ENCODE data around the gene RRAGC. TPM values are rescaled to one million over a fixed set of nuclear protein-coding genes. Genes with fewer than 3 reads are reported as not detected.

The RRAGC gene
- polyA plus RNA-seq, 1 experiment, result 6.5 TPM

DNA sequence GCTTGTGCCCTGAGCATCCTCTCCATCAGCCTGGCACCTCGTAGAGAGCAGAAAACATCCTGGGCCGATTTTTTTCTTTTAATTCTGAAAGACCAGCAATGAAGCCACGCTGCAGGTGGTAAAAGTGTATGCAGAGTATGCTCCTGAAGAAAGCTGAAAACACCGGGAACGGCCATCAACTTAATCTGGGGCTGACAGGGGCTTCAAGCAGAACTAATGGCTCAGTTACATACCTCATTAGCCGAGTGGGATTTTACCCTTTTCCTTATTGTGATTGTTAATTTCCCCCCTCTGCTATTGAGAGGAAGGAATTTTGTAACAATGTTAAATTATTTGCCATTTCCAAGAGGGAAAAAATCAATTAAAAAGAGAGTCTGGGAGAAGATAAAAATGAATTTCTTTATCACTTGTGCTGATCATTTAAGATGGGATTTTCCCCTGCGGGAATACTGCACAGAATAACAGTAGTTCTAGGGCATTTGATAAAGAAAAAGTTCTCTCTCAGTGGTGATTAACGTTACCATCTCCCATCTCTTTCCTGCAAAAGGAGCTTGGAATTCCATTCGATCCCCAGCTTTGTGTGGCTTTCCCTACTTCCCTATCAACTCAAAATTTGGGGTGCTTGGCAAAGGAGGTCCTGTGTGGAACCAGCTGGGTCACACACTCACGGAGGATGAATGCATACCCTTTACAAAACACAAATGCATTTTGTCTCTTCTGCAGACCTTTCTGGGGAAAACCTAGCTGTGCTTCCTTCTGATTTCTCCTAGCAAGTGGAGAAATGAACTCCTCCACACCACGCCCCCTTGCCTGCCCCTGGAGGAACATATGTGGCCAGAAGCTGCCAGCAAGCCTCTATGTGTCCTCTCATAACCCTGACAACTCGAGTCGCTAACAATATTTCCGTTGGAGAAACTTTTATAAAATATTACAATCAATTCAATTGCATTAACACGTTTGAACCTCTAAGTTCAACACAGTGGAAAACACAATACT lies 70.9 kb downstream of the RRAGC start:
- DNase-seq (ENCODE audit: low read depth), result no peak
- H3K4me3 ChIP-seq (ENCODE audit: low read depth, low read length), result no peak overlapping the region
- TF ChIP-seq, protein P1, sequence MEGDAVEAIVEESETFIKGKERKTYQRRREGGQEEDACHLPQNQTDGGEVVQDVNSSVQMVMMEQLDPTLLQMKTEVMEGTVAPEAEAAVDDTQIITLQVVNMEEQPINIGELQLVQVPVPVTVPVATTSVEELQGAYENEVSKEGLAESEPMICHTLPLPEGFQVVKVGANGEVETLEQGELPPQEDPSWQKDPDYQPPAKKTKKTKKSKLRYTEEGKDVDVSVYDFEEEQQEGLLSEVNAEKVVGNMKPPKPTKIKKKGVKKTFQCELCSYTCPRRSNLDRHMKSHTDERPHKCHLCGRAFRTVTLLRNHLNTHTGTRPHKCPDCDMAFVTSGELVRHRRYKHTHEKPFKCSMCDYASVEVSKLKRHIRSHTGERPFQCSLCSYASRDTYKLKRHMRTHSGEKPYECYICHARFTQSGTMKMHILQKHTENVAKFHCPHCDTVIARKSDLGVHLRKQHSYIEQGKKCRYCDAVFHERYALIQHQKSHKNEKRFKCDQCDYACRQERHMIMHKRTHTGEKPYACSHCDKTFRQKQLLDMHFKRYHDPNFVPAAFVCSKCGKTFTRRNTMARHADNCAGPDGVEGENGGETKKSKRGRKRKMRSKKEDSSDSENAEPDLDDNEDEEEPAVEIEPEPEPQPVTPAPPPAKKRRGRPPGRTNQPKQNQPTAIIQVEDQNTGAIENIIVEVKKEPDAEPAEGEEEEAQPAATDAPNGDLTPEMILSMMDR (IDR thresholded peaks at IDR 0.05; ENCODE audit: insufficient read depth, low read depth, low read length), result no peak
- peaks cover 2% of the 10 kb centered on the region; the same call in 1 of the 2 replicates for H3K27me3 ChIP-seq (ENCODE audit: control insufficient read depth, insufficient read depth, low read length)
- ChIA-PET POLR2A (no interaction called here), CTCF (no interaction called here)
- H3K36me3 ChIP-seq (ENCODE audit: control insufficient read depth, insufficient read depth, low read length), result no peaks in the 10 kb centered on the region

Small RNA genes within 50 kb of the gene (small RNA-seq; reads per million reads assigned to genes)
- not detected for gene GJA9-MYCBP (ENCODE audit: insufficient read length, low read depth, low replicate concordance)

Other genes with a start within 250 kb of the RRAGC start
- gene MYCBP, start 13.6 kb upstream of the RRAGC start, polyA plus RNA-seq (2011; rRNA removed), result 11.2 and 18.4 TPM in 2 replicates
- gene GJA9, start 21.8 kb upstream of the RRAGC start, polyA plus RNA-seq (2011; rRNA removed), result 0.05 TPM in 1 of 2 replicates, not detected in the other
- 0.07 and 0.33 TPM in 2 replicates for gene RHBDL2, start 82.1 kb upstream of the RRAGC start, polyA plus RNA-seq (2011; rRNA removed)
- gene AKIRIN1, start 131.5 kb upstream of the RRAGC start, polyA plus RNA-seq (2011; rRNA removed), result 31.5 and 48.7 TPM in 2 replicates
- 223 and 632 TPM in 2 replicates for gene NDUFS5, start 166.6 kb upstream of the RRAGC start, polyA plus RNA-seq (2011; rRNA removed)

All from BJ (cell line).